HFFc6 (cell line): Measurements from ENCODE around the gene ANKRD55. TPM values are rescaled to one million over a fixed set of nuclear protein-coding genes. Genes with fewer than 3 reads are reported as not detected.

ENCODE experiments used
- DNase-seq: peaks from one replicate; pipeline ENCODE4 v3.0.0-alpha.2; 2018
- H3K27ac Mint-ChIP-seq: 2 replicates; pipeline ENCODE4 v1.8.0; 2020; ENCODE audit warnings: mild to moderate bottlenecking, mixed read lengths
- H3K27me3 Mint-ChIP-seq: 2 replicates; pipeline ENCODE4 v1.8.0; 2021; ENCODE audit warnings: mild to moderate bottlenecking, moderate library complexity, mixed read lengths; ENCODE audit not compliant: insufficient read depth
- H3K36me3 Mint-ChIP-seq: 2 replicates; pipeline ENCODE4 v1.8.0; 2021; ENCODE audit warnings: low read depth, mixed read lengths
- H3K4me1 Mint-ChIP-seq: 2 replicates; pipeline ENCODE4 v1.8.0; 2020; ENCODE audit warnings: low read depth, mixed read lengths
- H3K4me3 Mint-ChIP-seq: 2 replicates; pipeline ENCODE4 v1.8.0; 2020; ENCODE audit warnings: mild to moderate bottlenecking, moderate library complexity, mixed read lengths
- H3K9me3 Mint-ChIP-seq: 2 replicates; pipeline ENCODE4 v1.8.0; 2020; ENCODE audit warnings: mild to moderate bottlenecking, mixed read lengths
- CTCF ChIP-seq: fragments of 200-600 bp; sonication (generic); IDR thresholded peaks from 2 replicates; pipeline ENCODE4 v1.5.0; 2021; ENCODE audit warnings: antibody characterized with exemption, mild to moderate bottlenecking
- total RNA-seq, 6 experiments: library from RNA; stranded (reverse); fragmentation: NEBNext Ultra II Directional; extraction: Animal tissue kit (Norgen Biotek cat#: 25700); gene quantifications; 2 replicates in 1 of 6; 3 replicates in 5 of 6; pipeline ENCODE4 v1.2.3, GENCODE V29; 2021

The ANKRD55 gene
- total RNA-seq, 6 experiments from 2014 or later = not detected

- TF ChIP-seq CTCF = no peak
- H3K27ac Mint-ChIP-seq = no peak overlapping the region
- no peak for DNase-seq
- no peaks in the 10 kb centered on the region for H3K36me3 Mint-ChIP-seq
- peaks cover 2% of the 10 kb centered on the region for H3K27me3 Mint-ChIP-seq
- no peaks in the 10 kb centered on the region for H3K9me3 Mint-ChIP-seq
- H3K4me1 Mint-ChIP-seq = peaks cover 7% of the 10 kb centered on the region
- H3K4me3 Mint-ChIP-seq = no peak overlapping the region
Observed at GRCh38 chr5:56078278-56079156, 154.6 kb downstream of the ANKRD55 start.

GRCh38 chr5:56077796-56078233, 155.3 kb downstream of the ANKRD55 start:
- no peak for DNase-seq
- no peak overlapping the region for H3K4me3 Mint-ChIP-seq
- no peaks in the 10 kb centered on the region for H3K36me3 Mint-ChIP-seq
- H3K27me3 Mint-ChIP-seq = peaks cover 2% of the 10 kb centered on the region
- H3K4me1 Mint-ChIP-seq = peaks cover 14% of the 10 kb centered on the region
- H3K9me3 Mint-ChIP-seq = no peaks in the 10 kb centered on the region
- no peak for TF ChIP-seq CTCF
- H3K27ac Mint-ChIP-seq = no peak overlapping the region

- H3K4me3 Mint-ChIP-seq = no peak overlapping the region
- no peak overlapping the region for H3K27ac Mint-ChIP-seq
- TF ChIP-seq CTCF = no peak
- H3K27me3 Mint-ChIP-seq = peaks cover 3% of the 10 kb centered on the region
- peaks cover 18% of the 10 kb centered on the region for H3K4me1 Mint-ChIP-seq
- no peaks in the 10 kb centered on the region for H3K36me3 Mint-ChIP-seq
- DNase-seq = no peak
- no peaks in the 10 kb centered on the region for H3K9me3 Mint-ChIP-seq
Observed at GRCh38 chr5:56076486-56076885, 156.6 kb downstream of the ANKRD55 start.

- no peak for DNase-seq
- no peak overlapping the region for H3K27ac Mint-ChIP-seq
- H3K36me3 Mint-ChIP-seq = no peaks in the 10 kb centered on the region
- peaks cover 29% of the 10 kb centered on the region for H3K4me1 Mint-ChIP-seq
- no peaks in the 10 kb centered on the region for H3K9me3 Mint-ChIP-seq
- peaks cover 3% of the 10 kb centered on the region for H3K27me3 Mint-ChIP-seq
- no peak overlapping the region for H3K4me3 Mint-ChIP-seq
- no peak for TF ChIP-seq CTCF
Observed at GRCh38 chr5:56075361-56075760, 157.8 kb downstream of the ANKRD55 start.

- no peak for TF ChIP-seq CTCF
- DNase-seq = no peak
- Mint-ChIP-seq H3K36me3 (no peaks in the 10 kb centered on the region), H3K4me3 (no peak overlapping the region), H3K27ac (no peak overlapping the region), H3K4me1 (peaks cover 30% of the 10 kb centered on the region), H3K9me3 (no peaks in the 10 kb centered on the region), H3K27me3 (peaks cover 3% of the 10 kb centered on the region)
Observed at GRCh38 chr5:56072863-56073766, 160.0 kb downstream of the ANKRD55 start.
